SIG-M5 treated with dmso at 0.1 percent for 504 hours (cell line): ENCODE data around the gene TTC28.

Experiments used
- DNase-seq: peaks from one replicate; lab custom pipeline; 2025; ENCODE audit not compliant: unreplicated experiment; lab: John Stamatoyannopoulos, UW

Gene TTC28

DNA sequence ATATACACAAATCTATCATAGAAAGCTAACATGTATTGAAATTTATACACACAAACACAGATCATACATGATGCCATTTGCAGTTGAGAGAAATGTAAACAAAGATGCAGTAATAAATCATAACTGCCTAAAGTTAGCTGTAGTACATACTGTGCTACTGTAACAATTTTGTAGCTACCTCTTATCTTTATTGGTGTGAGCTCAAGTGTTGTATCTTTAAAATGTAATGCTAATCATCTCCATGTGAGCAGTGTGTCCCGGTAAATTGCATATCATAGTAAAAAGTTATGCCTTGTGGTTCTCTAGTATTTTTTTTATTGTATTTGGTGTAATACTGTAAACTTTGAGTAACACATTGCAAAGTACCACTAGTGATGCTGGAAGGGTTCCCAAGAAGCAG lies 743.7 kb downstream of the TTC28 start:
- DNase-seq: no peak

DNA sequence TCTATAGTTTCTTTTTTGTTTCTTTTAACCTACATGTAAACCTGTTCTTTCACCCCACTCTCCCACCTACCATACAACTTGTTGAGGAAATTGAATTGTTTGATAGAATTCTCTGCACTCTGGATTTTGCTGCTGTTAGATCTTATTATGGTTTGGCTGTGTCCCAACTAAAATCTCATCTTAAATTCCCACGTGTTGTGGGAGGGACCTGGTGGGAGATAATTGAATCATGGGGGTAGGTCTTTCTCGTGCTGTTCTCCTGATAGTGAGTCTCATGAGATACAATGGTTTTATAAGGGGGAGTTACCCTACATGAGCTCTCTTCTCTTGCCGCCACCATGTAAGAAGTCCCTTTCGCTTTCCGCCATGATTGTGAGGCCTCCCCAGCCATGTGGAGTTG lies 745.6 kb downstream of the TTC28 start:
- no peak for DNase-seq

DNA sequence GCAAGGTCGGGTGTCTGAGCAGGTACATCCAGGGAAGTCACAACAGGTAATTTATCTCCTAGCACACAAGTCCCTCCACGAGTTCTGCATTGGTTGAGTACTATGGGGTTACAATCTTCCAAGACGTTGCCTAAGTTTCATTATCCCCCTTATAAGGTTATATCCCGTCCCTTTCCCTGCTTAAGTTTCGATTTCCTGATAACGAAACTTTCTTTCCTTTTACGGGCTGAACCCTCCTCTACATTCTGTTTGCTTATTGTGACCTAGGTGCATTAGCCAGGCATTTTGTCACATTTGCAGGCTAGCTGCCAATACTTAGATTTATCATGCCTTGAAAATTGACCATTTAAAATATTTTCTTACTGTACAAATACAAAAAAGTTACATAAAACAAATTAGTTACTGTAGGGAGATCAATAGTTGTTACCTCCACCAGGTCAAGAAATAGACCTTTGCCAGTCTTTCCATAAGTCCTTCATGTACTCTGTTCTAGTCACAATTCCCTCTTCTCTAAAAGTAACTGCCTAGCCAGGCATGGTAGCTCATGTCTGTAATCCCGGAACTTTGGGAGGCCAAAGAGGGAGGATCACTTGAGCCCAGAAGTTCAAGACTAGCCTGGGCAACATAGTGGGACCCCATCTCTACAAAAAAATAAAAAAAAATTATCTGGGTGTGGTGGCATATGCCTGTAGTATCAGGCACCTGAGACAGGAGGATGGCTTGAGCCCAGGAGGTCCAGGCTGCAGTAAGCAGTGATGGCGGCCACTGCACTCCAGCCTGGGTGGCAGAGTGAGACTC lies 746.3 kb downstream of the TTC28 start:
- no peak for DNase-seq

DNA sequence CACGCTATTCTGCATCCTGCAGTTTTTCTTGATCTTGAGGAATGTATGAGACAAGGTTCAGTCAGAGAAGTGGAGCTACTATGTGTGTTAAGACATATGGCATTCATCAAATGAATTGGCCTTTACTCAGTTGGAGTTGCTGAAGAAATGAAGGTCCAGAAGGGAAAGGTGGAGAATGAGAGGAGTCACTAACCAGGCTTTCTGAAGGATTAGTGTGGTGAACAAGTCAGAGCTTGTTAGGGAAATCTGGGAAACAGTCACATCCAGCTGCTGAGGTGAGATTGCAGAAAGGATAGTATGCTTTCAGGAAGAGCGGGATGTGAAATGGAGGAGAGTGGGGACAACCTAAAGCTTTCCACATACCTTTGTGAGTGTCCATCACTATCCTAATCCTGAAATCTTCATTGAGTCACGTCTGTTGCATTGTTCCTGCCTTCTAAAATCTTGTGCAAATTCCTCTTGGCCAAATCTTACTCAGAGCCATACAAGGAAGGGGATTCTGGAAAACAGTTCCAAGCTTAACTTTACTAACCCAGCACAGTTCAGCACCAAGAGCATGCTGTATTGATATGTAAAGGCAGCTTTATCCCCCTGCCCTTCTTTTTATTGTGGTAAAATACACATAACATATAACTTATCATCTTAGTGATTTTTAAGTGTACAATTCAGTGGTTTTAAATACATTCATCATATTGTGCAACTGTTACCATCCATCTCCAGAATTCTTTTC lies 749.1 kb downstream of the TTC28 start:
- no peak for DNase-seq
